HEK293 (cell line): ENCODE data around the gene NECAB2.
"Not testable (repeated sequence)": the region's sequence is repeated elsewhere in the genome, so short reads cannot be mapped to it uniquely, and the experiment has no call there.

Experiments used
- CTCF ChIA-PET: fragments of 350-600 bp; formaldehyde crosslinking; extraction: SDS; loops from one replicate; lab custom pipeline; 2021; ENCODE audit warnings: antibody characterized with exemption; lab: Yijun Ruan, JAX
- POLR2A ChIA-PET: fragments of 300-600 bp; formaldehyde crosslinking; extraction: SDS; loops from one replicate; lab custom pipeline; 2020; ENCODE audit warnings: antibody characterized with exemption, inconsistent platforms; lab: Yijun Ruan, JAX
- H3K27ac ChIP-seq: fragments of 200-500 bp; sonication (Bioruptor generic); 2 replicates; pipeline ENCODE4 v1.5.1; 2014; ENCODE audit warnings: low read depth, low read length, control low read depth, inconsistent platforms; ENCODE audit errors: extremely low read depth
- H3K36me3 ChIP-seq, 2 experiments: fragments of 200-500 bp in 1 of 2; sonication (Bioruptor generic) in 1 of 2; 1 replicate in 1 of 2; 2 replicates in 1 of 2; pipeline ENCODE4 v1.5.1; 2014 to 2017; ENCODE audit warnings: inconsistent platforms in 2 of 2, low read length in 2 of 2; ENCODE audit not compliant: control insufficient read depth in 2 of 2, insufficient read depth in 1 of 2
- H3K4me1 ChIP-seq: fragments of 200-500 bp; sonication (Bioruptor generic); 2 replicates; pipeline ENCODE4 v1.5.1; 2014; ENCODE audit warnings: mild to moderate bottlenecking, low read length, inconsistent platforms; ENCODE audit not compliant: control insufficient read depth, insufficient read depth
- H3K4me3 ChIP-seq: 2 replicates; pipeline ENCODE4 v1.5.1; 2011; ENCODE audit warnings: low read depth, mild to moderate bottlenecking, control low read depth, low read length, moderate library complexity
- H3K9me3 ChIP-seq: fragments of 200-500 bp; sonication (Bioruptor generic); 2 replicates; pipeline ENCODE4 v1.5.1; 2014; ENCODE audit warnings: low read depth, low read length, inconsistent platforms; ENCODE audit not compliant: control insufficient read depth, insufficient read depth
- KLF7 ChIP-seq: fragments of 450-650 bp; formaldehyde crosslinking; IDR thresholded peaks from 2 replicates; pipeline ENCODE4 v1.5.1; 2016; ENCODE audit warnings: missing biosample characterization, missing genetic modification characterization, borderline replicate concordance
- KLF9 ChIP-seq: fragments of 450-650 bp; formaldehyde crosslinking; IDR thresholded peaks from 2 replicates; pipeline ENCODE4 v1.5.1; 2016; ENCODE audit warnings: missing biosample characterization, missing genetic modification characterization, low read depth
- SP2 ChIP-seq: fragments of 450-650 bp; formaldehyde crosslinking; IDR thresholded peaks from 2 replicates; pipeline ENCODE4 v1.5.1; 2016; ENCODE audit warnings: missing biosample characterization, missing genetic modification characterization
- ZBTB44 ChIP-seq: fragments of 450-650 bp; IDR thresholded peaks from 2 replicates; pipeline ENCODE4 v1.5.1; 2018; ENCODE audit warnings: missing biosample characterization, mild to moderate bottlenecking, missing genetic modification characterization
- ZBTB7A ChIP-seq: fragments of 450-650 bp; formaldehyde crosslinking; IDR thresholded peaks from 2 replicates; pipeline ENCODE4 v1.5.1; 2016; ENCODE audit warnings: low read depth, missing biosample characterization, missing genetic modification characterization
- ZFP41 ChIP-seq: fragments of 450-650 bp; formaldehyde crosslinking; IDR thresholded peaks from 2 replicates; pipeline ENCODE4 v1.5.1; 2016; ENCODE audit warnings: missing biosample characterization, missing genetic modification characterization, borderline replicate concordance
- ZFP69B ChIP-seq: fragments of 450-650 bp; formaldehyde crosslinking; IDR thresholded peaks from 2 replicates; pipeline ENCODE4 v1.5.1; 2016; ENCODE audit warnings: missing biosample characterization, missing genetic modification characterization
- ZIC2 ChIP-seq: fragments of 450-650 bp; formaldehyde crosslinking; IDR thresholded peaks from 2 replicates; pipeline ENCODE4 v1.5.1; 2016; ENCODE audit warnings: missing biosample characterization, missing genetic modification characterization
- ZNF10 ChIP-seq: fragments of 450-650 bp; formaldehyde crosslinking; IDR thresholded peaks from 2 replicates; pipeline ENCODE4 v1.5.1; 2017; ENCODE audit warnings: missing biosample characterization, missing genetic modification characterization
- ZNF146 ChIP-seq: fragments of 450-650 bp; formaldehyde crosslinking; IDR thresholded peaks from 2 replicates; pipeline ENCODE4 v1.5.1; 2016; ENCODE audit warnings: missing biosample characterization, missing genetic modification characterization
- ZNF155 ChIP-seq: fragments of 450-650 bp; formaldehyde crosslinking; IDR thresholded peaks from 2 replicates; pipeline ENCODE4 v1.5.1; 2016; ENCODE audit warnings: missing biosample characterization, missing genetic modification characterization
- ZNF221 ChIP-seq: fragments of 450-650 bp; formaldehyde crosslinking; IDR thresholded peaks from 2 replicates; pipeline ENCODE4 v1.5.1; 2017; ENCODE audit warnings: missing biosample characterization, missing genetic modification characterization, borderline replicate concordance
- ZNF23 ChIP-seq: fragments of 450-650 bp; formaldehyde crosslinking; IDR thresholded peaks from 2 replicates; pipeline ENCODE4 v1.5.1; 2016; ENCODE audit warnings: missing biosample characterization, missing genetic modification characterization, borderline replicate concordance
- ZNF354C ChIP-seq: fragments of 450-650 bp; formaldehyde crosslinking; IDR thresholded peaks from 2 replicates; pipeline ENCODE4 v1.5.1; 2016; ENCODE audit warnings: missing biosample characterization, missing genetic modification characterization, low read depth, borderline replicate concordance
- ZNF488 ChIP-seq: fragments of 450-650 bp; formaldehyde crosslinking; IDR thresholded peaks from 2 replicates; pipeline ENCODE4 v1.5.1; 2016; ENCODE audit warnings: missing biosample characterization, missing genetic modification characterization
- ZNF501 ChIP-seq: fragments of 450-650 bp; formaldehyde crosslinking; IDR thresholded peaks from 2 replicates; pipeline ENCODE4 v1.5.1; 2016; ENCODE audit warnings: missing biosample characterization, missing genetic modification characterization
- ZNF600 ChIP-seq: fragments of 450-650 bp; formaldehyde crosslinking; IDR thresholded peaks from 2 replicates; pipeline ENCODE4 v1.5.1; 2016; ENCODE audit warnings: missing biosample characterization, missing genetic modification characterization
- TF ChIP-seq, protein P1 (sequence below): fragments of 450-650 bp; formaldehyde crosslinking; IDR thresholded peaks from 2 replicates; pipeline ENCODE4 v1.5.1; 2016; ENCODE audit warnings: missing biosample characterization, missing genetic modification characterization

The NECAB2 gene

DNA sequence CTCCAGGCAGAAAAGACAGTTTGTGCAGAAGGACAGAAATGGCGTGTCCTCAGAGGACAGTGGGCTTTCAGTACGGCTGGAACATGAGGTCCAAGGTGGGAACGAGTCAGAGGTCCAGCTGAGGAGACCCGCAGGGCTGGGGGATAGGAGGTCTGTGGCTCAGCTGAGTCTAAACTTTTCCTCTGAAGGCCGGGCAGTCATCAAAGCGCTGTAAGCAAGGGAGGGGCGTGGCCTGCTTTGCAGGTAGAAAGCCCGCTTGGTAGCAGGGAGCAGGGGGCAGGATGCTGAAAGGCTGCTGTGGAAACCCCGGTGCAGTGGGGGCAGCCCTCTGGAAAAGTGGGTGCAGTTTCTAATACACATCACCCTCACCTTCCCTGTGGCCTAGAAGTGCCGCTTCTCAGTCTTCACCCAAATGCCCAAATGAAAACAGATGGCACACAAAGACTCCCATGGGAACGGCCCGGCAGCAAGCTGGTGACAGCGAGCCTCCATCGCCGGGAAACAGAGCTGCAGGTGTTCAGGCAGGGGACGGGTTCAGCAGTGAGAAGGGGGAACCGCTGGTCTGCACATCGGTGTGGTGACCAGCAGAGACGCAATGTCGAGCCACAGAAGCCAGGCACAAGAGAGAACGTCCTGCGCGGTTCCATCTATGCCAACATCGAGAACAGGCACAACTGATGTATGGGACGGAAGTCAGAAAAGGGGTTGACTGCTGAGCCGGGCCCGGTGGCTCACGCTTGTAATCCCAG, 27.2 kb upstream of the NECAB2 start:
- ChIA-PET POLR2A (no interaction called here), CTCF (no interaction called here)
- TF ChIP-seq ZNF600 (tag by site-specific recombination) (no peak), ZBTB7A (tag by site-specific recombination) (no peak), ZNF354C (tag by site-specific recombination) (no peak), KLF9 (no peak), ZNF155 (no peak)
- TF ChIP-seq, protein P1, sequence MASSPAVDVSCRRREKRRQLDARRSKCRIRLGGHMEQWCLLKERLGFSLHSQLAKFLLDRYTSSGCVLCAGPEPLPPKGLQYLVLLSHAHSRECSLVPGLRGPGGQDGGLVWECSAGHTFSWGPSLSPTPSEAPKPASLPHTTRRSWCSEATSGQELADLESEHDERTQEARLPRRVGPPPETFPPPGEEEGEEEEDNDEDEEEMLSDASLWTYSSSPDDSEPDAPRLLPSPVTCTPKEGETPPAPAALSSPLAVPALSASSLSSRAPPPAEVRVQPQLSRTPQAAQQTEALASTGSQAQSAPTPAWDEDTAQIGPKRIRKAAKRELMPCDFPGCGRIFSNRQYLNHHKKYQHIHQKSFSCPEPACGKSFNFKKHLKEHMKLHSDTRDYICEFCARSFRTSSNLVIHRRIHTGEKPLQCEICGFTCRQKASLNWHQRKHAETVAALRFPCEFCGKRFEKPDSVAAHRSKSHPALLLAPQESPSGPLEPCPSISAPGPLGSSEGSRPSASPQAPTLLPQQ (tag by site-specific recombination): no peak

GRCh38 chr16:83941546-83941945, 26.5 kb upstream of the NECAB2 start:
- H3K4me1 ChIP-seq, H3K27ac ChIP-seq, POLR2A ChIA-PET, H3K4me3 ChIP-seq, H3K36me3 ChIP-seq, H3K9me3 ChIP-seq: not testable (repeated sequence)
- CTCF ChIA-PET: interaction anchor here (0.6 kb wide), 1 partner anchor 145 kb away, joined by 5 read pairs; no protein-coding TSS in a partner anchor

More for the DNA sequence above, 27.2 kb upstream of the NECAB2 start:
- Histone ChIP-seq H3K27ac (no peak overlapping the region), H3K9me3 (no peaks in the 10 kb centered on the region), H3K36me3 (no peaks in the 10 kb centered on the region), H3K4me1 (no peaks in the 10 kb centered on the region; the same call in 1 of the 2 replicates), H3K4me3 (no peak overlapping the region)

- Histone ChIP-seq H3K9me3 (no peaks in the 10 kb centered on the region), H3K4me1 (no peaks in the 10 kb centered on the region; the same call in 1 of the 2 replicates), H3K27ac (no peak overlapping the region), H3K4me3 (no peak overlapping the region), H3K36me3 (no peaks in the 10 kb centered on the region)
- ChIA-PET CTCF (interaction anchor here (0.7 kb wide), 1 partner anchor 118 kb away, joined by 3 read pairs; no protein-coding TSS in a partner anchor), POLR2A (no interaction called here)
- TF ChIP-seq ZNF146 (tag by site-specific recombination) (no peak), ZBTB44 (no peak), ZFP69B (no peak), ZNF23 (tag by site-specific recombination) (no peak), ZFP41 (tag by site-specific recombination) (no peak), ZNF221 (no peak), ZNF501 (tag by site-specific recombination) (no peak), SP2 (tag by site-specific recombination) (no peak), ZIC2 (no peak), ZNF488 (no peak), ZNF10 (no peak), KLF7 (tag by site-specific recombination) (no peak)
These were observed 26.0 kb upstream of the NECAB2 start for GRCh38 chr16:83942074-83942473.
